Cardiac muscle cell (in vitro differentiated cells and primary cell): ENCODE data around the gene NR2E1. TPM values are rescaled to one million over a fixed set of nuclear protein-coding genes. Genes with fewer than 3 reads are reported as not detected.

Source experiments
- DNase-seq, 2 donors: peaks; one replicate each; pipeline versions ENCODE4 v3.0.0 to v3.0.0-alpha.2; 2010 to 2017; ENCODE audit warnings: low read depth in 1 of 2, low spot score in 1 of 2
- H3K27ac ChIP-seq: fragments of 200-600 bp; sonication (generic); 2 replicates; pipeline ENCODE4 v1.5.1; 2016
- H3K27me3 ChIP-seq: fragments of 200-600 bp; sonication (generic); 2 replicates; pipeline ENCODE4 v1.6.0; 2016; ENCODE audit warnings: control low read depth
- H3K36me3 ChIP-seq: fragments of 200-600 bp; sonication (generic); 2 replicates; pipeline ENCODE4 v1.5.1; 2016; ENCODE audit warnings: control low read depth
- H3K4me1 ChIP-seq: fragments of 200-600 bp; sonication (generic); 2 replicates; pipeline ENCODE4 v1.8.1; 2017; ENCODE audit warnings: low read depth, mild to moderate bottlenecking, mixed run types
- H3K4me3 ChIP-seq: fragments of 200-600 bp; sonication (generic); 2 replicates; pipeline ENCODE4 v1.5.1; 2016; ENCODE audit warnings: mild to moderate bottlenecking
- H3K9me3 ChIP-seq: fragments of 200-600 bp; sonication (generic); 2 replicates; pipeline ENCODE4 v1.5.1; 2017; ENCODE audit warnings: low read depth, mild to moderate bottlenecking, control low read depth
- CTCF ChIP-seq: IDR thresholded peaks from 2 replicates; pipeline ENCODE4 v1.5.1; 2012; ENCODE audit warnings: low read depth, mild to moderate bottlenecking, low read length
- polyA plus RNA-seq: library from polyadenylated mRNA; unstranded; fragments of >200 nt; fragmentation: Nextera tagmentation; extraction: Ambion mirVana; gene quantifications from 2 replicates; pipeline ENCODE4 v1.2.1, GENCODE V29; 2016
- total RNA-seq: library from RNA; depleted of rRNA; stranded (reverse); fragments of >200 nt; gene quantifications from 2 replicates; pipeline ENCODE4 v1.2.3, GENCODE V29; 2016

The NR2E1 gene
- total and polyA plus RNA-seq, 2 experiments from 2014 or later = not detected

GRCh38 chr6:108228416-108228815, 62.6 kb downstream of the NR2E1 start:
- Histone ChIP-seq H3K9me3 (no peaks in the 10 kb centered on the region), H3K4me1 (no peaks in the 10 kb centered on the region), H3K27ac (no peak overlapping the region), H3K27me3 (no peaks in the 10 kb centered on the region), H3K4me3 (no peak overlapping the region), H3K36me3 (no peaks in the 10 kb centered on the region)
- DNase-seq = no peak
- TF ChIP-seq CTCF = no peak

GRCh38 chr6:108235127-108235526, 69.3 kb downstream of the NR2E1 start:
- Histone ChIP-seq H3K27me3 (no peaks in the 10 kb centered on the region), H3K9me3 (no peaks in the 10 kb centered on the region)
- no peak for TF ChIP-seq CTCF

GRCh38 chr6:108236791-108237190, 71.0 kb downstream of the NR2E1 start:
- DNase-seq = no peak
- TF ChIP-seq CTCF = no peak
- Histone ChIP-seq H3K36me3 (no peaks in the 10 kb centered on the region), H3K4me3 (no peak overlapping the region), H3K4me1 (no peaks in the 10 kb centered on the region), H3K27ac (no peak overlapping the region), H3K9me3 (no peaks in the 10 kb centered on the region), H3K27me3 (no peaks in the 10 kb centered on the region)

More at GRCh38 chr6:108235127-108235526, 69.3 kb downstream of the NR2E1 start:
- no peaks in the 10 kb centered on the region for H3K4me1 ChIP-seq
- H3K36me3 ChIP-seq = no peaks in the 10 kb centered on the region
- H3K27ac ChIP-seq = no peak overlapping the region
- H3K4me3 ChIP-seq = no peak overlapping the region
- no peak for DNase-seq

GRCh38 chr6:108238322-108238721, 72.5 kb downstream of the NR2E1 start:
- H3K4me3 ChIP-seq = no peak overlapping the region
- no peak for TF ChIP-seq CTCF
- DNase-seq = no peak
- no peaks in the 10 kb centered on the region for H3K9me3 ChIP-seq
- no peak overlapping the region for H3K27ac ChIP-seq
- no peaks in the 10 kb centered on the region for H3K4me1 ChIP-seq
- no peaks in the 10 kb centered on the region for H3K27me3 ChIP-seq
- no peaks in the 10 kb centered on the region for H3K36me3 ChIP-seq

Other genes with a start within 250 kb of the NR2E1 start
- 6.8 and 9.6 TPM in 2 replicates for gene SEC63, start 207.8 kb upstream of the NR2E1 start, total RNA-seq
- 72.4 and 80.8 TPM in 2 replicates for gene SEC63, start 207.8 kb upstream of the NR2E1 start, polyA plus RNA-seq
- gene OSTM1, start 91.3 kb upstream of the NR2E1 start, total RNA-seq = 42.8 and 61.7 TPM in 2 replicates
- gene OSTM1, start 91.3 kb upstream of the NR2E1 start, polyA plus RNA-seq = 14.8 and 18.1 TPM in 2 replicates
- 186 and 190 TPM in 2 replicates for gene SNX3, start 95.0 kb downstream of the NR2E1 start, total RNA-seq
- 322 and 402 TPM in 2 replicates for gene SNX3, start 95.0 kb downstream of the NR2E1 start, polyA plus RNA-seq
- 3.1 and 8.8 TPM in 2 replicates for gene AFG1L, start 129.0 kb downstream of the NR2E1 start, total RNA-seq
- gene AFG1L, start 129.0 kb downstream of the NR2E1 start, polyA plus RNA-seq = 5.8 and 7.7 TPM in 2 replicates